Measurements from ENCODE around the gene DNM1.

The DNM1 gene

DNA sequence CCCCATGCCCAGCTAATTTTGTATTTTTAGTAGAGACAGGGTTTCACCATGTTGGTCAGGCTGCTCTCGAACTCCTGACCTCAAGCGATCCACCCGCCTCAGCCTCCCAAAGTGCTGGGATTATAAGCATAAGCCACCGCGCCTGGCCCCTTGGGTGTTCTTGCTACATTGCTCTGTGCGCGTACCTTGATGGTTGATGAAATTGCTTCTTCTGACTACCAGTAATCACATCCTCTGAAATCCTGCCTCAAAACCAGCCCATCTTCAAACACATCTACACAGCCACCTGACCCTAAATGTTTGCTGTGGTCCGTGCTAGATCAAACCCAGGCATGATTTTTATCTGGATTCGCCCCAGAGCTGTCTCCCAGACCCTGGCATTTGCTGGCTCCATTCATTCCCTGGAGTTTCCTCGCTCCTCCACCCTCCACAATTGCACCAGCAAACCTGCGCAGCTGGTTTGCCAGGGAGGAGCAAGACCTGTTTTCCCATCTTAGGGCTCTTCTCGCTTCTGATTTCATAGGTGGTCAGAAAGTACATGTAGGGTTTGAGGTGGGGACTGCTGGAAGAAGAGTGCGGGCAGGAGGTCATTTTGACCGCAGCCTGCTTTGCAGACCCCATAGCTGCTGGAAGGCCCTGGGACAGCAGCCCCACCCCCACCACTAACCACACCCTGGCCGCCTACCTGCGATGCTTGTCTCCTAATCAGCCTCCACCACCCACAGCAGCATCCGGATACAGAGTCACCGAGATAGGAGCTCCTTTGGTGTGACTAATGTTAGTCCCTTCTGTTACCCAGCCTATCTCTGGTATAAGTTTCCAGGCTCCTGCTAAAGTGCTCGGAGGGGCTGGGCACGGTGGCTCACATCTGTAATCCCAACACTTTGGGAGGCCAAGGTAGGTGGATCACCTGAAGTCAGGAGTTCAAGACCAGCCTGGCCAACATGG is 95.6 kb downstream of the DNM1 start:
- FAIRE-seq (no peak), DNase-seq (ENCODE audit: insufficient read length) (no peak)
- TF ChIP-seq TAF1 (IDR thresholded peaks at IDR 0.05; ENCODE audit: borderline replicate concordance, low read depth, low read length) (no peak), POLR2AphosphoS5 (IDR thresholded peaks at IDR 0.05; ENCODE audit: low read depth, low read length) (no peak), POLR2A (IDR thresholded peaks at IDR 0.05; ENCODE audit: low read depth, low read length) (no peak)

DNA sequence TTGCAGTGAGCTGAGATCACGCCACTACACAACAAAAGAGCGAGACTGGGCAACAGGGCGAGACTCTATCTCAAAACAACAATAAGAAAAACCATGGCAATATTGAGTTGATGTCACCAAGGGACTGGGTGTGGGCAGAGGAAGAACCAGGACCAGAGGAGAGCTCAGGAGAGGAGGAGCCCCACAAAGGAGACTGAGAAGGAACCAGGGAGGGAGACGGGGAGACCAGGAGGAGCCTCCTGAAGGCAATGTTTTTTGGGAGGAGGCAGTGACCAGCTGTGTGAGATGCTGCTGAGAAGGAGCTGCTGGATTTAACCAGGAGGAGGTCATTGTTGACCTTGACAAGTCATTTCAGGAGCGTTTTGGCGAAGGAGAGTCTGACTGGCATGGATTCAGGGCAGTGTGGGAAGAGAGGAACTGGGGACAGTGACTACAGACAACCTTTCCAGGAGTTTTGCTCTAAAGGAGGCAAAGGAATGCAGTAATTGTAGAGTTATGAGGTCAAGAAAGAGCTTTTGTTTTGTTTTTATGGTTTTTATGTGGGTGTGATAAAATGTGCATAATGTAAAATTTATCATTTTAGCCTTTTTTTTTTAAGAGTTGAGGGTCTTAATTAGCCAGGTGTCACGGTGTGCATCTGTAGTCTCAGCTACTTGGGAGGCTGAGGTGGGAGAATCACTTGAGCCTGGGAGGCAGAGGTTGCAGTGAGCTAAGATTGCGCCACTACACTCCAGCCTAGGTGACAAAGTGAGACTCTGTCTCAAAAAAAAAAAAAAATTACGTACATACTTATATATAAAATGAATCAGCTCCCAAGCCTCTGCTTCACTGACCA is 101.2 kb downstream of the DNM1 start:
- no peak for TF ChIP-seq POLR2AphosphoS5 (IDR thresholded peaks at IDR 0.05; ENCODE audit: low read depth, low read length)
- TF ChIP-seq POLR2A (IDR thresholded peaks at IDR 0.05; ENCODE audit: low read depth, low read length), result no peak
- TF ChIP-seq TAF1 (IDR thresholded peaks at IDR 0.05; ENCODE audit: borderline replicate concordance, low read depth, low read length), result no peak
- FAIRE-seq (no peak), DNase-seq (ENCODE audit: insufficient read length) (no peak)
